ENCODE data around the gene ABLIM1.

Gene ABLIM1

GRCh38 chr10:114545819-114546218, 112.3 kb downstream of the ABLIM1 start:
- no peak for DNase-seq (ENCODE audit: low spot score)

GRCh38 chr10:114545071-114545470, 113.0 kb downstream of the ABLIM1 start:
- no peak for DNase-seq (ENCODE audit: low spot score)

GRCh38 chr10:114544045-114544659, 113.9 kb downstream of the ABLIM1 start:
- DNase-seq (ENCODE audit: low spot score), result peak; percentile 78

DNA sequence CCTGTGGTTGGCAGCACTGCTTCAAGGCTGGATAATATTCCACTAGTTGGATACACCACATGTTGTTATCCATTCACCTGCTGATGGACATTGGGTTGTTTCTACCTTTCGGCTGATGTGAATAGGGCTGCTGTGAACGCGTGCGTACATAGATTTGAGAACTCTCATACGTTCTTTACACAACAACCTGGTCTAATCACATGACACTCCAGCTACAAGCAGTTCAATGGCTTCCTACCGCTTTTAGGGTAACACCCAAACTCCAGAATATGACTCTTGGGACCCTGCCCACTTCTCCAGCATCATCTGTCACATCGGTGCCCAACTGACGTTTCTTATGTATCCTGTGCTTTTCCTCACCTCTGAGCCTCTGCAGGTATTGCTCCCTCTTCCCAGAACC, 114.6 kb downstream of the ABLIM1 start:
- no peak for DNase-seq (ENCODE audit: low spot score)

- DNase-seq (ENCODE audit: low spot score), result no peak
Observed at GRCh38 chr10:114542373-114542772, 115.7 kb downstream of the ABLIM1 start.

GRCh38 chr10:114541797-114542160, 116.3 kb downstream of the ABLIM1 start:
- no peak for DNase-seq (ENCODE audit: low spot score)

DNA sequence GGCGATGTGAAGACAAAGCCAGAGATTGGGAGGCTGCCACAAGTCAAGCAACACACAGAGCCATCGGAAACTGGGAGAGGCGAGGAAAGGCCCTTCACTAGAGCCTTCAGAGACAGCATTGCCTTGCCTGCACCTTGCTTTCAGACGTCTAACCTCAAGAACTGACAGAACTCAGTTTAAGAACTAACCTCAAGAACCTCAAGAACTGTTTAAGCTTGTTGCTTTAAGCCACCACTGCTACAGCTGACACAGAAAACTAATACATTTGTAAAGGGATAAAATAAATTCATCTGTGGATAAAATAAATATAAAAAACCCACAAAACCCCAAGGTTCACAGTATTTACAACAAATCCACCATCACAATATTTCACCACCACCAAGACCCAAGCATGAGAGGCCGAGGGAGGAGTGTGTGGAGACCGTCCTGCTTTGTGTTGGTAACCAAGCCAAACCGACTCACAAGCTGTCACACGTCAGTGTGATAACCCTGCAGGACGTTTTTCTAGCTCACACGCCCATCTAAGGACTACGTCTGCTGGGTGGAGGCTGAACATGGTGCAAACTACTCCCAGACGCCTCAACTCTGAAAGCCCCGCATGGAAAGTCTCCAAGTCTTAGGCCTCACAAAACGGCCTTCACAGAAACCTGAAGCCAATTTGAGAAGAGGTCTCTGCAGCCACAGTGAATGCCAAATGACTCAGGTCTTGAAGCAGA, 116.8 kb downstream of the ABLIM1 start:
- DNase-seq (ENCODE audit: low spot score), result peak; percentile 89

DNA sequence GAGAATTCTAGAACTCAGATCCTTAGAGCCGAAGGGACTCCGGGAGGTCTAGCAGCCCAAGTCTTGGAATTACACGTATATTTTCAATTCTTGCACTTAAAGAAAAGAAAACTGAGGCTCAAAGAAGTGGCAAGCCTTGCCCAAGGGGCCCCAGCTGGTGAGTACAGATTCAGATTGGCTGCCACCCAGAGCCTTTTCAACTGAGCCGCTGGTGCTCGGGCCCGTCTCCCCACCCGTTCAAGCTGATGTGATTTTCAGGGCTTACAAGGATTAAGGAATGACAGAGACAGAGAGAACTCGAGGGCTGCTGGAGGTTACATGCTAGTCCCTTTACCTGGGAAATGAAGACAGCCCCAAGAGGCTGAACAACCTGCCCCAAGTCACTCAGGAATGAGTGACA, 117.8 kb downstream of the ABLIM1 start:
- DNase-seq (ENCODE audit: low spot score), result no peak

DNA sequence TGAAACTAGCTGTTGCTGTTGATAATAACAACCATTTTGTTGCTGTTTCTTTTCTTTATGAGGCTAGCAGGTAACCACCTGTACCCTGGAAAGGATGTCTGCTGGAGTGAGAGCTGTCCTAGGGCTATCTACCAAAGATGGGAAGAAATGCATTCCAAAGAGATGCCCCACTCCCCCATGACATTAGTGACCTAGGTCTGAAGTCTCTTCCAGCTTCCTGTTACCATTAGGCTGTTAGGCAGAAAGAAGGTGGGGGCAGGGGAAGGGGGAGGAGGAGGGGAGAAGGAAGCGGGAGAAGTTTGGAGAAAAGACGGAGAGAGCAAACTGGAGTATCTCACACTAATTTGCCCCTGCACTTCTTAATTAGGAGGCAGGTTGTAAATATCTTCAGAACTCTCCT, 118.5 kb downstream of the ABLIM1 start:
- DNase-seq (ENCODE audit: low spot score), result no peak

GRCh38 chr10:114538181-114538906, 119.7 kb downstream of the ABLIM1 start:
- DNase-seq (ENCODE audit: low spot score), result peak; percentile 50

GRCh38 chr10:114537736-114538135, 120.3 kb downstream of the ABLIM1 start:
- no peak for DNase-seq (ENCODE audit: low spot score)

DNA sequence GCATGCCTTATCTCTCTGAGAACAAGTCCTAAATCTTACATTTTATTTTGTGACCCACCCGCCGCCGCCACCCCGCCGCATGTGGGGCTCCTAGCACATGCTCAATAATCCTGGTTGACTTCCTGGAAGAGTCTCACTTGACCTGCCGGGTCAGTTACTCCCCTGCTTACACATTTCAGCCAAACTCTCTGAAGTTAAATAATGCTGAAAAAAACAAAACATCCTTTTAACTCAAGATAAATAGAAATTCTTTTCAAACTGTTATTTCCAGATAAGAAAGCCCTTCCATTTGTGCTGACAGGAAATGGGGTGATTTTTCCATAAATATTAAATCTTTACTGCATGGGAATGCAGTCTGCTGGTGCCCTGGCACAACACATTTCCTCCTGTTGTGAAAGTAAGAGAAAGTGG, 123.5 kb downstream of the ABLIM1 start:
- no peak for DNase-seq (ENCODE audit: low spot score)

GRCh38 chr10:114532226-114532625, 125.8 kb downstream of the ABLIM1 start:
- DNase-seq (ENCODE audit: low spot score), result no peak

DNA sequence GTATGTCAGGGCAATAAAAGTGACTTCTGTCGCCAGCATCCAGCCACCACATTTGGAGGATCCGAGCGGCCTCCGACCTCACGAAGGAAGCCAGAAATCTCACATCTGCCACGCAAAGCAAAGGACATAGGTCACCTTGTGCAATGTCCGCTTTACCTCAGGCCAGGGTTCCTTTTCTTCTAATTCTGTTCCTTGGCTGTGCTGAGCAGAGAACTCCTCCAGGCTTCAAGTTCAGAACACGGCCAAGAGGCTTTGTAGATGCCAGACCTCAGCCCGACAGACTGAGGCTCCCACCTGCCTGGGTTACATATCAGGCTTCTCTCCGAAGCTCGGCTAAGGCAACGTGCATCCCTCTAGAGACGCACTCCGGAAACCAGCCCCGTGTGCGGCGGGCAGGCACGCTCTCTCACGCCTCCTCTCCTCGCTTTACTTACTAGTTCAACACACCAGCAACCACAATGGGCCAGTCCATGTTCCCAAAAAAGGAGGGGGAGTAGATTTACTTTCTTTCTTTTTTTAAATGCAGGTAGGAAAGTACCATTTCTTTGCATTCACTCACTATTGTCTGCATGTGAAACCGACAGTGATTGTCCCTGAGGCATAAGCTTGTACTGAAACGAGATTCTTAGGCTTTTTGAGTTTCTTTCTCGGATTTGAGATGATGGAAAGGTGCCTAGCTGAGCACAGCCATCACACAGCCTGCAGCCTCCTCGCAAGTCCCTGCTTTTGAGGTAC, 131.4 kb downstream of the ABLIM1 start:
- peak; percentile 93 for DNase-seq (ENCODE audit: low spot score)

GRCh38 chr10:114526126-114526503, 132.0 kb downstream of the ABLIM1 start:
- peak; percentile 67 for DNase-seq (ENCODE audit: low spot score)

GRCh38 chr10:114525368-114525949, 132.6 kb downstream of the ABLIM1 start:
- peak; percentile 38 for DNase-seq (ENCODE audit: low spot score)

- DNase-seq (ENCODE audit: low spot score), result peak; percentile 35
Observed at GRCh38 chr10:114523876-114524275, 134.2 kb downstream of the ABLIM1 start.

DNA sequence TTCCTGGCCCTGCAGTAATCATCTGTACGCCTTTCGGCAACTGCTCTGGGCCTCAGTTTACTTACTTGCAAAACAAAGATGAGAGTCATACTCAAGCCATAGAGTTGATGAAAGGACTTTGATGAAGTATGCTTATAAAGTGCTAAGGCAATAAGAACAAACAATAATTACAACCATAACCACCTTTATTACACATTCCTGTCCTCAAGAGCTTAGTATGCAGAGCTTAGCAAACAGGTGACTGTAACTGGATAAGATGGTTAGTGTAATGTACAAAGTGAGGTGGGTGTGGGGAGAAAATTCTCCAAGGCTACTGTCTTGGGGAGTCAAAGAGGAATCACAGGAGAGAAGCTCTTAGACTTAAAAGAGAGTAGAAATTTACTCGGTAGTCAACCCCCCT, 136.8 kb downstream of the ABLIM1 start:
- DNase-seq (ENCODE audit: low spot score), result no peak

DNA sequence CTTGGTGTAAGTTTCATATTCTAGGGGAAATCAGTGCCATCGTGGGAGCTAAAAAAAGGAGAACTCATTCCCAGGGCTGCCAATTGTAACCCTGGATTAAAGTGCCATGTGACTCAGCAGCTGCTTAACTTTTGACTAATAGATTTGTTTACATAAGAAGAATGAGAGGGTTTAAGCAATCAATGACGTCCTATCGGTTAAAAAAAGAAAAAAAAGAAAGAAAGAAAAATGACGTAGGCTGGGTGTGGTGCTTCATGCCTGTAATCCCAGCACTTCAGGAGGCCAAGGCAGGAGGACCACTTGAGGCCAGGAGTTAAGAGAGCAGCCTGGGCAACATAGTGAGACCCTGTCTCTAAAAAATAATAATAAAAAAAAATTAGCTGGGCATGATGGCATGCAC, 137.6 kb downstream of the ABLIM1 start:
- no peak for DNase-seq (ENCODE audit: low spot score)

DNA sequence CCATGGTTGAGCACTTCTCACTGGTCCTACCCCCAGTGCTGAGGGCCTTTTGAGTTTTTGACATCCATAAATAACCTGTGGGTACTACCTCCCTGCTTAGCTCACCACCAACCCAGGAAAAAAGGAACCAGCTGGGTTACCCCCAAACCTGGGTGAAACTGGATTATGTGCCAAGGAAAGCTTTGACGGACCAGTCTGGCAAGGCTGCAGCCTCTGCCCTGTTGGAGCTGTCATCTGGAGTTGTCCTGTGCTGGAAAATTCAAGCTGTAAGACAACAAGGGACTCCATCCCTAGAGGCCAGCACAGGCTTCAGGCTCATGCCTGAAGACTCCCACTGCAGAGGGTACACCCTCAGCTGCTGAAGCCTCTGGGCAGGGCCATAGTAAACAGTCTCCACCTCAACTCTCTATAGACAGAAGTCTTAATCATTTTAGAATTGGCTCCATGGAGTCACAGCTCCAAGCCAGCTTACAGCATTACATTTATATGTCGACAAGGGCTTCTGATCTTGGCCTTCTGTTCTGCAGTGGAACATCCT, 138.2 kb downstream of the ABLIM1 start:
- DNase-seq (ENCODE audit: low spot score), result no peak

GRCh38 chr10:114519306-114519669, 138.8 kb downstream of the ABLIM1 start:
- DNase-seq (ENCODE audit: low spot score), result no peak
